ENCODE measurements around the gene CNDP2.
A peak's percentile ranks its signal among the peaks of the same experiment; 100 is the strongest.

The CNDP2 gene

GRCh38 chr18:74473976-74474640 lies 22.1 kb upstream of the CNDP2 start:
- no peak for DNase-seq (ENCODE audit: low read depth)

DNA sequence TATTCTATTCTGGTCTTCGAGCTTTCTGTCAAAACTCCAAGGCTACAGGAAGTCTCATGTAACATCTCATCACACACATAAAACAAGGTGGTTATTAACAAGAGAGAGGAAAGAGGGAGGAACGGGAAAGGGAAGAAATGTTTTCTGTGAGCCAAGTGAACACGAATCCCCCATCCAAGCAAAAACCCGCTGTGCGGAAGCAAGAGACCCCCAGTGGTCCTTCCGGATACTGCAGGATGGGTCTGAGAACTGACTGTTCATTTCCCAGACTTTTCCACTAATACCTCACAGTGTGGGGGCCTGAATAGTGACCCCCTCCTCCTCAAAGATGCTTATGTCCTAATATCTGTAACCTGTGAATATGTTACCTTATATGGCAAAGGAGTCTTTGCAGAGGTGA lies 20.0 kb upstream of the CNDP2 start:
- no peak for DNase-seq (ENCODE audit: low read depth)

DNA sequence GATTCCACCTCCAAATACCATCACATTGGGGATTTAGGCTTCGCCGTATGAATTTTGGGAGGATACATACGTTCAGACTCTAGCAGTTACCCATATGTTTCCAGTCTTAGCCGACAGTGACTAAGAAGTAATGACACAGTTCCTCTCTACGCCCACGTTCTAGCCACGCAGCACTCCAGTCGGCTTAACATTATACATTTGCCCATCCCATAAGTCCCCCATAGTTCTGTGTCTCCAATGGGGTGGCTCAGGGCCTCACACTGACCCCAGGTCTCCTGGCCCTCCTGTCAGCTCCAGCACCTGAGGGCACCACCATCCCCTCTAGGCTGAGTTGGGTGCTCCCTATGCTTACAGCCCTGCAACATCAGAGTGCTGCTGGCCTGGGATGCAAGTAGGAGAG lies 18.4 kb upstream of the CNDP2 start:
- no peak for DNase-seq (ENCODE audit: low read depth)

DNA sequence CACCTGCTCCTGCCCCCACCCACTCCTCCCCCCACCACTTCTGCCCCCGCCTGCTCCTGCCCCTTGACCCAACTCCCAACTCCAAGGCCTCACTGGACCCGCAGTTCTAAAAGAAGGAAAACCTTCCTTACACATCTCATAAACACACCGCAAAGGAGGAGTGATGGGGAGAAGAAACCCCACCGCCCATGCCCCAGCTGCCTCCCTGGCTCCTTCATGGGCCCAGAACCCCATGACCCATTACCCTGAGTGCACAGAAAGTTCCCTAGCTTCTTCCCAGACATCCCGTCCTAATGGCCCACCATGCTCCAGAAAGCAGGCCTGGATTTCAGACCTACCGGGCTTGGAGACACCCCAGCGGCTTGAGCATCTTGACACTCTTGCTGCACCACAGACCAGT lies 17.8 kb upstream of the CNDP2 start:
- DNase-seq (ENCODE audit: low read depth): no peak

- no peak for DNase-seq (ENCODE audit: low read depth)
Measured at GRCh38 chr18:74478880-74479279, 17.3 kb upstream of the CNDP2 start.

- no peak for DNase-seq (ENCODE audit: low read depth)
Measured at GRCh38 chr18:74479486-74480148, 16.5 kb upstream of the CNDP2 start.

DNA sequence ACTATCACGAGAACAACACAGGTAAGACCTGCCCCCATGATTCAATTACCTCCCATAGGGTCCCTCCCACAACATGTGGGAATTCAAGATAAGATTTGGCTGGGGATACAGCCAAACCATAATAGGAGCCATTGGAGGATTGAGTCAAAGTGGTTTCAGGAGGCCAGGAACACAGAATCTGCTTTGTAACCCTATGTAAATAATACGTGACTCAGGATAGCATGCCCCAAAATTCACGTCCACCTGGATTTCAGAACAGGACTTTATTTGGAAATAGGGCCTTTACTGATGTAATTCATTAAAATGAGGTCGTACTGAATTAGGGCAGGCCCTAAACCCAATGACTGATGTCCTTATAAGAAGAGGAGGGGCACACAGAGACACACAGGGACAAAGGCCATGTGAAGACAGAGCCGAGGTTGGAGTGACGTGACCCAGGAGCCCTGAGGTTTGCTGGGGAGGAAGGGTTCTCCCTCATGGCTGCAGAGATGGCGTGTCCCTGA lies 16.0 kb upstream of the CNDP2 start:
- DNase-seq (ENCODE audit: low read depth): no peak

DNA sequence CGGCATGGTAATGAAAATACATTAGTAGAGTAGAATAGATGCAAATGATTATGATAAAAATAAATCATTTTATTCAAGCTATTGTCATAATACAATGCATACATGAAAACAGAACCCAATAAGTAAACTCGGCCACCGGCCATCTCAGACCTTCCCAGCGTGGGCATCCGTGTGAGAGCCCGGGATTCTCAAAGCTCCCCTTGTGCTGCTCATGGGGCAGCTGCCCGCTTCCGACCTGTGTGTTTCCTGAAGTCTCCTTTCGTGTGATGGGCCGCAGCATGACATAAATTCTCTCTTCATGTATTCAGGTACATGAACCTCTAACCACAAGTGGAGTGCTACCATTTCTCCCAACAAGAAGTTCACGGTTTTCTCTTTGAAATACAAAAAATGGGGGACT lies 13.5 kb upstream of the CNDP2 start:
- no peak for DNase-seq (ENCODE audit: low read depth)

DNA sequence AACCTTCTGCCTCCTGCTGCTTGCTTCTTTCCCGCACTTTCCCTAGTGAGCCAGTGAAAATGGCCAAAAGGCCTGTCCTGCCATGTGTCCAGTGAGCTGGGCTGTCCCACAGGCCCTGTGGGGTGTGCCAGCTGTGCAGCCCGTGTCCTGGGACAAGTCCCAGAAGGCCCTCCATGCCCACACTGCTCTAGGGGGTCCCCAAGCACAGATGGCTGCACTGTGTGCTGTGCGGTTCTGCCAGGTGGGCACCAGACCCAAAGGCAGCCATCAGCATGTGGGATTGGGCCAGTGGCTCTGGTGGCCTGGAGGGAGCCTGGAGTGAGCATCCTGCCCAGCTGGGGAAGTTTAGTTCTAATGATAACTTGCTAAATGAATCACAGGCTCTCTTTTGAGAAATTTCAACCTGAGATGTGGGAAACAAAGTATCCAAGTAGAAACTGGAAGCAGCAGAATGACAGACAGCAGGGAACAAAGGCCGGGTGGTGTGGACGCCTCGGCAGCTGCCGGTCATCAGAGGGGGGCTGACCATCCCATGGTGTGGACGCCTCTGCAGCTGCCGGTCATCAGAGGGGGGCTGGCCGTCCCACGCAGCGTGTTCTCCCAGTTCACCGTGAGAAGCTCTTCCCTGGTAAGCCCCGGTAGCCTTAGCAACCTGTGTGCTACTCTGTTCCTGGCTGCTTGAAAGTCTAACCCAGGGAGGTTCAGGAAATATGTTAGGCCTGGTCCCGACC lies 9.9 kb upstream of the CNDP2 start:
- DNase-seq (ENCODE audit: low read depth): no peak

DNA sequence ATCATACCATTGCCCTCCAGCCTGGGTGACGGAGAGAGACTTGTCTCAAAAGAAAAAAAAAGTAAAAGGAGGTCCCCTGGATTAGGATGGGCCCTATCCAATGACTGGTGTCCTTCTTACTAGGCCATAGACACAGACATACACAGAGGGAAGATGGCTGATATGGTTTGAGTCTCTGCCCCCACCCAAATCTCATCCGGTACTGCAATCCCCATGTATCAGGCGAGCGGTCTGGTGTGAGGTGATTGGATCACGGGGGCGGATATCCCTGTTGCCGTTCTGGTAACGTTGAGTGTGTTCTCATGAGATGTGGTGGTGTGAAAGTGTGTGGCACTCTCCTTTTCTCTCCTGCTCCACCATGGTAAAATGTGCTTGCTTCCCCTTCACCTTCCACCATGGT lies 7.8 kb upstream of the CNDP2 start:
- DNase-seq (ENCODE audit: low read depth): no peak

DNA sequence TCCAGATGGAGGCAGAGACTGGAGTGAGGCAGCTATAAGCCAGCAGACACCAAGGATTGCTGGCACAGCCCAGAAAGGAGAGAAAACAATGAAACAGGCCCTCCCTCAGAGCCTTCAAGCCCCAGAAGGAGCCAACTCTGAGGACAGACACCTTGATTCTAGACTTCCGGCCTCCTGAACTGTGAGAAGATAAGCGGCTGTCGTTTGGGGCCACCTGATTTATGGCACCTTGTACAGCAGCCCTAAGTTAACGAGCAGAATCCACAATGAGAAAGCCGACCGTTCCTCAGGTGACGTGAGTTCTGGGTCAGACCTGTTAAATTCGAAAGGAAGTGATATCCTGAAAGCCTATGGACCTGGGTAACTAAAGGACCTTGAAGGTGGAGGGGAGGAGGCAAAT lies 7.3 kb upstream of the CNDP2 start:
- no peak for DNase-seq (ENCODE audit: low read depth)

- DNase-seq (ENCODE audit: low read depth): no peak
Measured at GRCh38 chr18:74489676-74490075, 6.5 kb upstream of the CNDP2 start.

- no peak for DNase-seq (ENCODE audit: low read depth)
Measured at GRCh38 chr18:74492259-74492658, 3.9 kb upstream of the CNDP2 start.

GRCh38 chr18:74493689-74494088 lies 2.5 kb upstream of the CNDP2 start:
- DNase-seq (ENCODE audit: low read depth): peak; percentile 28

GRCh38 chr18:74494514-74494913 lies 1.6 kb upstream of the CNDP2 start:
- no peak for DNase-seq (ENCODE audit: low read depth)

DNA sequence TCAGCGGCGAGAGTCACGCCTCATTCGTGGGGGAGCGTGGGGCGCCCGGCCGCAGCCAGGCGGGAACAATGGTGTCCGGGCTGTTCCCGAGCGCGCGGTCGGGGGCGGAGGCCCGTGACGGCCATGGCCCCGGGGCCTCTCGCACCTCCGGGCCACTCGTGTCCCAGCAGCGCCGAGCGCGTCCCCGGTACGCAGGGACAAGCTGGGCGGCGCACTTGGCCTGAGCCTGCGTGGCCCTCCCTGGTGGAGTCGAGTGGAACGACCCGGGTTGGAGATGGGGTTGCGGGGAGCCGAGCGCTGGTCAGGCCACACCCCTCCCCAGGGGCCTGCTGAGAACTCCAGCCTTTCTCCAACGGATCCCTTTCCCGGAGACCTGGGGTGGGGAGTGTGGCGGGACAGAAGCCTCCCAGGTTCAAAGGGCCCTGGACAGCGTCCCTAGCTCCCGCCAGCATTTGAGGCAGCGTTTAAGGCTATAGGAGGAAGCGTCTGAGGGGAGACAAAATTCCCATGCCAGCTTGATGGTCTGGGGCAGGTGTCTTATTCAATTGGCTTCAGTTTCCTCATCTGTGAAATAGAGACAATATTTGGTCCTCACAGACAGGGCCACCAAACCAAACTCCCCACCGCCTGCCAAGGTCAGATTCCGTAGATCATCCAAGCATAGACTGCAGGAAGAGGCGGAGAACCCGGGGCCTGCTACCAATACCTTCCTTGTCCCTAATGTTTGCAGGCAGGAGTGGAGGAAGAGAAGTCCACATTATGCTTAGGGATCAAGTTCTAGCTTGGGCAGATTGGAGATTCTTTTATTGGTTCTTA lies 553 bp downstream of the CNDP2 start:
- DNase-seq (ENCODE audit: low read depth): peak; percentile 19

DNA sequence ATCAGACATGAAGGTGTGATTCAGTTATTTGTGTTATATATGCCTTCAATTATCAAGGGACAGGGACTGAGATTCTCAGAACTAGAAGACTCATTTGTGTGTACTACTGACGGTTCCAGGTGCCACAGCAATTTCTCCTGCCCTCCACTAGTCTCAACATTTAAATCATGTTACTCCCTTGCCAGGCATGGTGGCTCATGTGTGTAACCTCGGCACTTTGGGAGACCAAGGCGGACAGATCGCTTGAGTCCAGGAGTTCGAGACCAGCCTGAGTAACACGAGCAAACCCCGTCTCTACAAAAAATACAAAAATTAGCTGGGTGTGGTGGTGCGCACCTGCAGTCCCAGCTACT lies 1.1 kb downstream of the CNDP2 start:
- DNase-seq (ENCODE audit: low read depth): no peak

DNA sequence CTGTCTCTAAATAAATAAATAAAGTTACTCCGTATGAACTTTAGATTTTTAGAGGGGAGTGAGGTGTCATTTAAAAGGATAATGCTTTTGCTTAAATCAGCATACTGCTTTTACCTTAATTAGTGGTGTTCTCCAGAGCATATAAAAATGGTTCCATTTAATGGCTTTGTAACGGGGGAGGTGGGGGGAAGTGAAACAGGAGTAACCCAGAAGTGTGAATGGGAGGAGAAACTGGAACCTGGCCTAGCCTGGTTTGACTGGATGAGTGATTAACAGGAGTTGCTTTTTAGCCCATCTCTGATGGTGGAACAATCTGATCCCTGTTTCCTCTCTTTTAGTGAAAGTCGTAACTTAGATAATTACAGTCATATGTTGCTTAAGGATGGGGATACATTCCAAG lies 1.6 kb downstream of the CNDP2 start:
- DNase-seq (ENCODE audit: low read depth): no peak

- peak; percentile 66 for DNase-seq (ENCODE audit: low read depth)
Measured at GRCh38 chr18:74498712-74499627, 2.8 kb downstream of the CNDP2 start.

- DNase-seq (ENCODE audit: low read depth): no peak
Measured at GRCh38 chr18:74499633-74500032, 3.5 kb downstream of the CNDP2 start.

GRCh38 chr18:74500372-74500771 lies 4.2 kb downstream of the CNDP2 start:
- no peak for DNase-seq (ENCODE audit: low read depth)

Data from activated T-helper 9 cell treated with anti-CD3 and anti-CD28 coated beads, Interleukin-2, amount 50 U/mL, for 16 hours (primary cell).